ENCODE measurements around the gene SGIP1. TPM values are rescaled to one million over a fixed set of nuclear protein-coding genes. Genes with fewer than 3 reads are reported as not detected.

Gene SGIP1
- total RNA-seq, 1 donor from 2014 or later: 11.9 TPM

DNA sequence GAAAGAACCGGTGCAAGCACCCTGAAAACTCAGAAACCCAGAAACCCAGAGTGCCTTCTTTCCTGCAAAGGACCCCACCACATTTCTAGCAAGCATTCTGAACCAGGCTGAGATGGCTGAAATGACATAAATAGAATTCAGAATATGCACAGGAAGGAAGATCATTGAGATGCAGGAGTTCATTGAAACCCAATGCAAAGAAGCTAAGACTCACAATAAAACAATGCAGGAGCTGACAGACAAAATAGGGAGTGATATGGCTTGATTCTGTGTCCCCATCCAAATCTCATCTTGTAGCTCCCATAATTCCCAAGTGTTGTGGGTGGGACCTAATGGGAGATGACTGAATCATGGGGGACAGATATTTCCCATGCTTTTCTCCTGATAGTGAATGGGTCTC lies 22.8 kb upstream of the SGIP1 start:
- no peak overlapping the region for H3K4me3 Mint-ChIP-seq
- H3K27me3 Mint-ChIP-seq (ENCODE audit: low read depth): peaks cover 4% of the 10 kb centered on the region
- H3K9me3 Mint-ChIP-seq: peaks cover 26% of the 10 kb centered on the region
- peaks cover 17% of the 10 kb centered on the region for H3K4me1 Mint-ChIP-seq
- no peak for TF ChIP-seq CTCF (IDR thresholded peaks at IDR 0.05; ENCODE audit: unreplicated experiment)
- DNase-seq (ENCODE audit: low spot score in 2 of 2, unreplicated experiment in 2 of 2): no peak
- no peak overlapping the region for H3K27ac Mint-ChIP-seq
- H3K36me3 Mint-ChIP-seq: no peaks in the 10 kb centered on the region

- peaks cover 25% of the 10 kb centered on the region for H3K9me3 Mint-ChIP-seq
- TF ChIP-seq CTCF (IDR thresholded peaks at IDR 0.05; ENCODE audit: unreplicated experiment): no peak
- H3K4me1 Mint-ChIP-seq: no peaks in the 10 kb centered on the region
- no peak overlapping the region for H3K27ac Mint-ChIP-seq
- no peak overlapping the region for H3K4me3 Mint-ChIP-seq
- H3K27me3 Mint-ChIP-seq (ENCODE audit: low read depth): peaks cover 5% of the 10 kb centered on the region
- DNase-seq (ENCODE audit: low spot score in 2 of 2, unreplicated experiment in 2 of 2): no peak
- no peaks in the 10 kb centered on the region for H3K36me3 Mint-ChIP-seq
These were observed 16.0 kb upstream of the SGIP1 start for GRCh38 chr1:66517959-66518358.

- DNase-seq (ENCODE audit: low spot score in 2 of 2, unreplicated experiment in 2 of 2): no peak
- peaks cover 18% of the 10 kb centered on the region for H3K9me3 Mint-ChIP-seq
- TF ChIP-seq CTCF (IDR thresholded peaks at IDR 0.05; ENCODE audit: unreplicated experiment): no peak
- H3K4me1 Mint-ChIP-seq: peaks cover under 1% of the 10 kb centered on the region
- H3K27me3 Mint-ChIP-seq (ENCODE audit: low read depth): peaks cover 4% of the 10 kb centered on the region
- H3K27ac Mint-ChIP-seq: no peak overlapping the region
- no peak overlapping the region for H3K4me3 Mint-ChIP-seq
- H3K36me3 Mint-ChIP-seq: no peaks in the 10 kb centered on the region
These were observed 15.3 kb upstream of the SGIP1 start for GRCh38 chr1:66518654-66519053.

DNA sequence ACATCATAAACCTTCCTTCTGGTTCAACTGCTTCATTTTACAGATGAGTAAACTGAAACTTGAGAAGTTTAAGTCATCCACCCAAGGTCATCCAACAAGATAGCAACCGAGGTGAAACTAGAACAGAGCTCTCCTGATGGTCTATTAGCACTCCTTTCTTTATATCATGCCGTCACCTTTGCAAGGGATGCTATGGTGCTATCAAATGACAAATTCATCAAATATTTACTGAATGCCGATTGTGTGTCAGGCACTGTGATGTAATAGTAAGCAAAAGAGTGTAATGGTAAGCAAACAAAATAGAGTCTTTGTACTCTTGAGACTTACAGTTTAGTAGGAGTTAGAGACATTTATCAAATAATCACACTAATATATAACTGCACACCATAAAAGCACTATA lies 14.0 kb upstream of the SGIP1 start:
- peaks cover 4% of the 10 kb centered on the region for H3K27me3 Mint-ChIP-seq (ENCODE audit: low read depth)
- H3K9me3 Mint-ChIP-seq: peaks cover 8% of the 10 kb centered on the region
- H3K27ac Mint-ChIP-seq: no peak overlapping the region
- DNase-seq (ENCODE audit: low spot score in 2 of 2, unreplicated experiment in 2 of 2): no peak
- H3K4me1 Mint-ChIP-seq: peaks cover 5% of the 10 kb centered on the region
- TF ChIP-seq CTCF (IDR thresholded peaks at IDR 0.05; ENCODE audit: unreplicated experiment): no peak
- no peak overlapping the region for H3K4me3 Mint-ChIP-seq
- H3K36me3 Mint-ChIP-seq: no peaks in the 10 kb centered on the region

DNA sequence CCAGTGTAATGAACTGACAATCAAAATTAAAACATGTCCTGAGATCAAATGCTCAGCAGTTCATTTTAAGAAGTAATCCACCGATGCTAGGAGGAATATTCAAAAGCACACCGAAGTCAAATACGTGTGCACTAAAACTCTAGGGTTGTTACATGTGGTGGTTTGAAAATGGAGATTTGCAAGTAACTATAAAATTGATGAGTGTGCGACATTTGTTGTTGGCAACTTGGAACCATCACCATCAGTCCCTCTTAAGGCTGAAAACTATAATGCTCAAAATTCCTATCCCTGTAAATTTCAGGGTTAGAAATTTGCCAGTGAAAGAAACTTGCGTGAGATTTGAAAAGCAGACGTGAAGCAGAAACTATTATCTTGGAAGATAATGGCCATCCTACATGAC lies 13.3 kb upstream of the SGIP1 start:
- peaks cover 5% of the 10 kb centered on the region for H3K4me1 Mint-ChIP-seq
- no peak overlapping the region for H3K27ac Mint-ChIP-seq
- peaks cover 4% of the 10 kb centered on the region for H3K27me3 Mint-ChIP-seq (ENCODE audit: low read depth)
- TF ChIP-seq CTCF (IDR thresholded peaks at IDR 0.05; ENCODE audit: unreplicated experiment): no peak
- no peak for DNase-seq (ENCODE audit: low spot score in 2 of 2, unreplicated experiment in 2 of 2)
- no peaks in the 10 kb centered on the region for H3K36me3 Mint-ChIP-seq
- H3K9me3 Mint-ChIP-seq: peaks cover 7% of the 10 kb centered on the region
- no peak overlapping the region for H3K4me3 Mint-ChIP-seq

DNA sequence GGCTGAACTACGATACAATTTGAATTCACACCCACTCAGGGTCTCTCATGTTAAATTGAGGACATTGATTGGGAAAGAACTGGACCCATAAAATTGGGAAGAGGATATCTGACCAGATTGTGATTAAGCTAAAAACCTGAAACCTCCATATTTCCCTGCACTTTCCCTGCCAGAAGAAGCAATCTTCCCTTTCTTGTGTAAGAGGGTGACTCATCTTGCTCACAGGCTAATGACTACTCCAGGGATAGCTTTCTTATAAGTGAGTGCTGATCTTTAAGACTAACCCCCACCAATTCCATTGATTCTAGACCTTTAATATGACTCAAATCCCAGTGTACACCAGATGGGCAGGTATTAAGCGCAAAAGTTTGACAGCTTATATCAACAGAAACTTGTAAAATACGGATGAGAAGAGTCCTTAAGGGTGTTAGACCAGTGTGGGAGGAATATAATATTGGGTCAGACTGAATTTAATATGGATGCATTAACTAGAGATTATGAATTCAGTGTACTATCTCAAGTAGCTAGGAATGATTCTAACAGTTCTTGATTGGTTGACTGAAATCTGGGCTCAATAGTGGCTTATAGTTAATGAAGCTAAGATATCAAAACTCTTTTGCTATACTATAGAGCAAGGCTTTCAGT lies 12.1 kb upstream of the SGIP1 start:
- peaks cover 4% of the 10 kb centered on the region for H3K9me3 Mint-ChIP-seq
- DNase-seq (ENCODE audit: low spot score in 2 of 2, unreplicated experiment in 2 of 2): no peak
- H3K36me3 Mint-ChIP-seq: no peaks in the 10 kb centered on the region
- no peak overlapping the region for H3K27ac Mint-ChIP-seq
- peaks cover 5% of the 10 kb centered on the region for H3K4me1 Mint-ChIP-seq
- no peak overlapping the region for H3K4me3 Mint-ChIP-seq
- TF ChIP-seq CTCF (IDR thresholded peaks at IDR 0.05; ENCODE audit: unreplicated experiment): no peak
- H3K27me3 Mint-ChIP-seq (ENCODE audit: low read depth): no peaks in the 10 kb centered on the region

Measured in mesothelial cell of epicardium (in vitro differentiated cells).